DMS53 treated with DMSO at 0.1 percent for 48 hours (cell line): Measurements from ENCODE around the gene PSKH1.

Experiments used
- DNase-seq: peaks from one replicate; lab custom pipeline; 2025; ENCODE audit not compliant: unreplicated experiment; lab: John Stamatoyannopoulos, UW

The PSKH1 gene

GRCh38 chr16:67977005-67977404 is 84.0 kb downstream of the PSKH1 start:
- DNase-seq: no peak

DNA sequence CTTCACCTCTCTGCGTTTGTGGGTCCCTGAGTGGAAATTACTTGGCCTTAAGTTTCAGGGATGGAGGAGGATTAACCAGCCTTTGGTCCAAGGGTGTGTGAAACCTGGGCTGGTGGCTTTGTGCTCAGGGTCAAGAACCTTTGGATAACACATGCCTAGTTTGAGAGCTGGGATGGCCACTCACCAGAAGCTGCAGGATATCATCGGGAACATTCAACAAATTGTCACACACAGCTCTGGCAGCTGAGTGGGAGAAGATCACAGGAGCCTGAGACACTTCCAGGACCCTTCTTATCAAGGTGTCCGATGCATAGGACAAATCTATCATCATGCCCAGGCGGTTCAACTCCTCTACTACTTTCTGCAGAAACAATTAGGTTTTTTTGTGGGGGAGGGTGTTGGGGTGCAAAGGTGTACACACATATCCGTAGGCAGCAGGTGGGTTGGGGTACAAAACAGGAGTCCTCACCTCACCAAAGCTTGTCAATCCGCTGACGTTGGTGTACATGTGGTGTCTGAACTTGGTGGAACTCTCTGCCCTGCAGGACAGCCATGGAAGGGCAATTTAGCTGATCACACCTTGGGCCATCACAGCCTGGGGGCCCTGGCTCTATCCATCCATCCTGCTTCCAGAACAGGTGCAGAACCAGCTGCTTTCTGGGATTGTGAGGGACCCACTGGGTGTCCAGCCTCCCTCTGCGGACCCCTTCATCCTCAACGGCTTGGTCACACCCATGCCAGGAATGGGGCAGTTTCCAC is 84.6 kb downstream of the PSKH1 start:
- DNase-seq: no peak
